ENCODE measurements around the gene AEBP1.

AEBP1 gene

GRCh38 chr7:44106311-44107065 is 2.3 kb downstream of the AEBP1 start:
- DNase-seq = no peak

- DNase-seq = no peak
Measured at GRCh38 chr7:44107116-44107960, 3.2 kb downstream of the AEBP1 start.

GRCh38 chr7:44107961-44108767 is 4.0 kb downstream of the AEBP1 start:
- DNase-seq = no peak

GRCh38 chr7:44108768-44109750 is 4.9 kb downstream of the AEBP1 start:
- no peak for DNase-seq

- no peak for DNase-seq
Measured at GRCh38 chr7:44109991-44110390, 5.8 kb downstream of the AEBP1 start.

DNA sequence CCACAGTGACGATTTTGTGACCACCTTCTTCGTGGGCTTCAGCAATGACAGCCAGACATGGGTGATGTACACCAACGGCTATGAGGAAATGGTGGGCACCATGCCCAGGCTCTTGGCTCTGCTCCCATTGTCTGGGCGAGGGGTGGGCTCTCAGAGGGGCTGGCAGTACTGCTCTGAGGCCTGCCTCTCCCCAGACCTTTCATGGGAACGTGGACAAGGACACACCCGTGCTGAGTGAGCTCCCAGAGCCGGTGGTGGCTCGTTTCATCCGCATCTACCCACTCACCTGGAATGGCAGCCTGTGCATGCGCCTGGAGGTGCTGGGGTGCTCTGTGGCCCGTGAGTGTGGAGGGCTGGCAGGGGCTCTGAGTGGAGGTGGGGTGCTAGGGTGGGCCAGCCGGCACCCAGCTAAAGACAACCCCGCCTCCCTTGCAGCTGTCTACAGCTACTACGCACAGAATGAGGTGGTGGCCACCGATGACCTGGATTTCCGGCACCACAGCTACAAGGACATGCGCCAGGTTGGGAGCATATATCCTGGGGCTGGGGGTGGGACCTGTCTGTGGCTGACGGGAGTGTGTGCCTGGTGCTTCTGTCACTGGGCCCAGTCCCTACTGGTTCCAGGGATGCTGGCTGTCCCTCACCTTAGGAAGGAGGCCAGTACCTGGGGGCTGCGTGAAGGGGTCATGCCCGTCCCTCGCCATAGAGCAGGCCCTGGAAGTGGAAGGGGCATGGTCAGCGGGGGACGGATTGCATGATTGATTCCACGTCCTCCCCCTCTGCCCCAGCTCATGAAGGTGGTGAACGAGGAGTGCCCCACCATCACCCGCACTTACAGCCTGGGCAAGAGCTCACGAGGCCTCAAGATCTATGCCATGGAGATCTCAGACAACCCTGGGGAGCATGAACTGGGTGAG is 6.8 kb downstream of the AEBP1 start:
- no peak for DNase-seq

DNA sequence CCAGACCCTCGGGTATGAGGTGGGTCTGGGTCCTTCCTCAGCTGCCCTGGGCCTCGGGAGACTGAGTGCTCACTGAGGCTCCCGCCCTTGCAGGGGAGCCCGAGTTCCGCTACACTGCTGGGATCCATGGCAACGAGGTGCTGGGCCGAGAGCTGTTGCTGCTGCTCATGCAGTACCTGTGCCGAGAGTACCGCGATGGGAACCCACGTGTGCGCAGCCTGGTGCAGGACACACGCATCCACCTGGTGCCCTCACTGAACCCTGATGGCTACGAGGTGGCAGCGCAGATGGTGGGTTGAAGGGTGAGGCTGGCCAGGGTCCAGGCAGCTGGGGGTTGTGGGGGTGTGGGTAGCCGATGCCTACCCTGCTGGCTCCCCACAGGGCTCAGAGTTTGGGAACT is 7.6 kb downstream of the AEBP1 start:
- no peak for DNase-seq

GRCh38 chr7:44112231-44112996 is 8.3 kb downstream of the AEBP1 start:
- no peak for DNase-seq

DNA sequence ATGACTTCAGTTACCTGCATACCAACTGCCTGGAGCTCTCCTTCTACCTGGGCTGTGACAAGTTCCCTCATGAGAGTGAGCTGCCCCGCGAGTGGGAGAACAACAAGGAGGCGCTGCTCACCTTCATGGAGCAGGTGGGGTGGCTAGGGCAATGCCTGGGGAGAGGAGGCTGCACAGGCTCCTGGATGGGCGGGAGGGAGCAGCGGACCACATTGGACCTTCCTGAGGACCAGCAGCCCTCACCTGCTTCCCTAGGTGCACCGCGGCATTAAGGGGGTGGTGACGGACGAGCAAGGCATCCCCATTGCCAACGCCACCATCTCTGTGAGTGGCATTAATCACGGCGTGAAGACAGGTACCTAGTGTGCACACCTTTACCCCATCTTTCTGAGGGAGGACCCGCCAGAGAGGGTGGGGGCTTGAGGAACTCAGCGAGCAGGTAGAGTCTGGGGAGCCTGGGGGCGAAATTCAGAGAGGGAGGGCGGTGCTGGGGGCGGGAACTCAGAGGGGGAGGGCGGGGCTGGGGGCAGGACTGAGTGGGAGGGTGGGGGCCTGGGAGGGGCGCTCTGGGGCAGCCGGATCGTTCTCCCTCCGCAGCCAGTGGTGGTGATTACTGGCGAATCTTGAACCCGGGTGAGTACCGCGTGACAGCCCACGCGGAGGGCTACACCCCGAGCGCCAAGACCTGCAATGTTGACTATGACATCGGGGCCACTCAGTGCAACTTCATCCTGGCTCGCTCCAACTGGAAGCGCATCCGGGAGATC is 9.0 kb downstream of the AEBP1 start:
- DNase-seq = no peak

- no peak for DNase-seq
Measured at GRCh38 chr7:44113764-44114354, 9.7 kb downstream of the AEBP1 start.

DNA sequence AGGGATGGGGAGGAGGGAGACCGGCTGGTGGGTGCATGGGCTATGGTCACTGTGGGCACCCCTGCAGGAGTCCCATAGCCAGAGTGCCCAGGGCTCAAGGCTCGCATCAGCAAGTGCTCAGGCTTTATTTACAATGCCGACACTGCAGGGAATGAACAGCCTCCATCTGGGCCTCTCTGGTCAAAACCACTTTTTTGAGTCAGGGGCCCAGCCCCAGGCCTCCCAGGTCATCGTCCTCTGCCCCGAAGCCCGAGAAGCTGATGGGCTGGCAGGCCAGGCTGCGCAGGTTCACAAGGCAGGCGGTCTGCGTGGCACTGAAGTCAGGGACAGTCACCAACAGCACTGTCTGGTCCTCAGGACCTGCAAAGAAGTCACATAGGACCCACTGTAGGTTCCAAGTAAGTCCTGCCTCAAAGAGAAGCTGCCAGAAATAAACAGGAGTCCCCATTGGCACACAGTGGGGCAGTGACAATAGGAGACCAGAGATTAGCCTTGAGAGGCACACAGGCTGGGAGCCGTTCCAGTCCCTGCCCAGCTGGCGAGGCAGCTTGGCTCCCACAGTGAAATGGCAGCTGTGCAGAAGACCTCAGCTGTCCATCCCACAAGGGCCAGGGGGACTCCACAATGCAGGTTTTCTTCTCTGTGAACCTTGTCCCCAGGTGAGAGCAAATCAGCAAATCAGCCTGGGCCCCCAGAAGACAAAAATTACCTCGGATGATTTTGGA is 10.6 kb downstream of the AEBP1 start:
- no peak for DNase-seq

DNA sequence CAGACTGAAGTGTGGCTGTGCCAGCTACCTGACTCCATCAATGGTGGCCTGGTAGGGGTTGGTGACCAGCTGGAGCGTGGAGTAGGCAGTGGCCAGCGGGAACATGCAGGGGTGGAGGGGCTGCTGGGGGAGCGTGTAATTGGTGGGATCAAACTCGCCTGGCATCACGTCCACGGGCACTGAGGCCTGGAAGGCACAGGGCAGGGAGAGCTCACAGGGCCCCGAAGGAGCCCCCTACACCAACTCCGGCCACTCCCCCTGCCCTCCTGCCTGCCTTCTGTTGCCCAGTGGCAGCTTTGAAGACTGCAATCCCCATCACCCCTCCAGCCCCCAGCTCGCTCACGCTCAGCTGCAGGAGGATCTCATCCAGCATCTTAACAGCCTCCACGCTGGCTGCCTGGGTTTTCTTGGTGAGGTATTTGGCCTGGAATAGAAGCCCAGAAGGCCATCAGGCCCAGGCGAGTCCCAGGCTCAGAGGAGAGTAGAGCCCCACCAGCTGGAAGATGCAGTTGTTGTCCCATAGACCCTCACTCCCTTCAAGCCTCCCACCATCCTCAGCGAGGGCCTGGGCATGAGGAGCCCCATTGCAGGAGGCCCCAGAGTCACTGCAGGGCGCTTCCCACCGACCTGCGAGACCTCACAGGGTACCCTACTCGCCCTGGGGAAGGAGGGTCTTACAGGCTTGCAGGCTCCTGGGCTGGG is 12.1 kb downstream of the AEBP1 start:
- DNase-seq = no peak

- no peak for DNase-seq
Measured at GRCh38 chr7:44116789-44117666, 12.9 kb downstream of the AEBP1 start.

DNA sequence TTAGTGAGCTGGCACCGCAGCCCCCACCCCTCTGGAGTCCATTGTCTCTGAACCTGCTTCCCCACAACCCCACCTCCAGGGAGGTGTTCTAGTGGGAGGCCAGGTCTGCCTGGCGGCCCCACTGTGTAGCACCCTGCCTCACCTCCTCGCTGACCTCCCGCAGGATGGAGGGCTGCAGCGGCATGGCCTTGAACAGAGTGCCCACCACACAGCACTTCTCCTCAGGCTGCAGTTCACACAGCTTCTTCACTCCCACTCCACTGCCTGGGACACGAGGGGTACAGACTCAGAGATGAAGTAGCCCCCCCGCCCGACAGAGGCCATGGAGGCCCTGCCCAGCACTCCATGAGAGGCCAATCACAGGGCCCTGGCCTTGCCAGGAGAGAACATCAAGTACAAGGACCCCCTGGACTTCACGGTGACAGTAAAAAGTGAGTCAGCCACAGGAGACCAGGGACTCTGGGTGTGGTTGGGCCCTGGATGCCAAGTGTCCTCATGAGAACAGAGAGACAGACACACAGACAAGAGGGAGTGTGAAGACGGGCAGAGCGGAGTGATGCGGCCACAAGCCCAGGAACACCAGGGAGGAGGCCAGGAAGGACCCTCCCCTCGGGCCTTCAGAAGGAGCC is 13.8 kb downstream of the AEBP1 start:
- no peak for DNase-seq

DNA sequence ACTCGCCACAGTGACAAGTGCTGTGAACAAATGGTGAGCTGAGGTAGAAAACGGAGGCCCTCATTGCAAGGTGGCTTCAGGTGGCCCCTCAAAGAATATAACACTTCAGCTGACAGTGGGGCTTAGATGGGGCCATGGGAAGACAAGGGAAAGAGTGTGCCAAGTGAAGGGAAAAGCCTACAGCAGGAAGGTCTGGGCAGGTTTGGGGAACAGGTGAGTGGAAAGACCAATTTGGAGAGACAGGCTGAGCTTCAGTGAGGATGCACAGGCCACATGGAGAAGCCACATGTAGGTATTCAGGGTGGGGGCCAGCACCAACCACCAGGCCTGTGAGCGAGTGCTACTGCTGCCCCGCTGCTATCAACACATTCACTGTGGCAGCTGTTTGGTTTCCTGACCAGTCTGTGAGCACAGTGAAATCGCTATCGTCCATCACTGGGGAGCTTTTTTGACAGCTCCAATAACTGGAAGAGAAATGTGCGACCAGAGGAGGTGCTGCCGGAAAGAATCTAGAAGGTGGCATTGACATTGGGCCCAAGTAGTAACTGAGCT is 15.8 kb downstream of the AEBP1 start:
- no peak for DNase-seq

- no peak for DNase-seq
Measured at GRCh38 chr7:44120395-44120794, 16.2 kb downstream of the AEBP1 start.
